ENCODE data around the gene ZNF763.
A peak's percentile ranks its signal among the peaks of the same experiment; 100 is the strongest.
"Not testable (repeated sequence)": the region's sequence is repeated elsewhere in the genome, so short reads cannot be mapped to it uniquely, and the experiment has no call there.

Gene ZNF763

DNA sequence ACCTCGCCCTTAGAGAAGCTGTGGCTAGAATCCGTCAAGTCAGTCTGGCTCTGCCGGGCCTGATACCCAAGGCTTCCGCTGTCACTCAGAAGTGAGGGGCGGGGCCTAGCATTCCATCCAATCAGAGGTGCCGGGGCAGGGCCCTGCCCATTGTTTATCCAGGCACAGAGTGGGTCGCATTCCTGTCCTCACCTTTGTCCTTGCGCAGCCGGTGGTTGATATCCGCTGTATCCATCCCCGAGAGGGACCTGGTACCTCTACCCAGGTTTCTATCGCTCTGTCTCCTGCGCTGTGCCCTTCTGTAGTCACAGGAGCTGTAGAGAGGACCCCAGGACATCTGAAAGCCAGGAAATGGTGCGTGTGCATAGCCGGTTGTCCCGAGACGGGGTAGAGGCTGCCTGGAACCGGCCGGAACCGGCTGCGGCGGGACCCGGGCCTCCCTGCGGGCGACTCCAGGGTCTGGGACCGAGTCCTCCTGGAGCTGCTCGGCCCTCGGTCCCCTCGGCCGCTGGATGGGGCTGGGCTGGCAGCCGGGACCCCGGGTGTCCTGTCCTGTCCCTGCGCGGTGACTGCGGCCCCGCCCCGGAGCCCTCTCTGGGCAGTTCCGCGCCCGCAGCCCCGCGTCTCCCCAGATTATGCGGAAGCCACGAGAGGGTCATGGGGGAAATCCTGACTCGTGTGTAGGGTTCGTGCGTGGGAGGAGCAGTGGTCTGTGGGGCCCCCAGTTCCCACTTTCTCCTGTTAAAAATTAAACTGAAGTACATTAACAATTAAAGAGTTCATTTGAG, at the start of gene ZNF763:
Gene ZNF763 (plus strand): TSS at position 183 of the 788 bp plus-strand sequence. CDS start 169 bp downstream, at position 352.
- no peak for DNase-seq (ENCODE audit: low read depth)

DNA sequence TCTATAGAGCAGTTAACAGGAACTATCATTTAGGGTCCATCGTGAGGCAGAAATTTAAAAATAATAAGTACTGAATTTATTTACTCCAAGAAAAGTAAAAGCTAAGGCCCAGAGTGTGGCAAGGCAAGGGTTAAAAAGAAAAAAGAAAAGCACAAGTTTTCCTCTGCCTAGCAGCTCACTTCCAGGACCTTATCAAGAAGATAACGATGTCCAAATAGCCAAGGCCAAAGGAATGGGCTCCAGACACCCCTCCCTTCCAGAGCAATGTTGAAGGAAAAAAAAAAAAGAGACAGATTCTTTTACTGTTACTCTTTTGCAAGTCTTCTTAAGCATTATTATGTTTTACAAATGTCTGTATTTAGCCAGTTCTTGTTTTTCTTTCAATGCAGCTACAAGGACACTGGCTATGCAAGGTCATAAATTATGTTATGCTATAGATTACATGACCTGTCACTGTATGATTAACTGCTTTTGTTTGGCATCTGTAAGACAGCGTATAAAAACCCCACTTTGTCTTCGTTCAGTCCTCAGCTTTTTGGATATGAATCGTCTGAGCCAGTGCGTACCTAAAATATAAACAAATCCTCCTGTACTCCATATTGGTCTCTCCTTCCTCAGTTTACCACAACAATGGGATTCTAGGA, 42.9 kb upstream of the ZNF763 start:
- no peak for DNase-seq (ENCODE audit: low read depth)

DNA sequence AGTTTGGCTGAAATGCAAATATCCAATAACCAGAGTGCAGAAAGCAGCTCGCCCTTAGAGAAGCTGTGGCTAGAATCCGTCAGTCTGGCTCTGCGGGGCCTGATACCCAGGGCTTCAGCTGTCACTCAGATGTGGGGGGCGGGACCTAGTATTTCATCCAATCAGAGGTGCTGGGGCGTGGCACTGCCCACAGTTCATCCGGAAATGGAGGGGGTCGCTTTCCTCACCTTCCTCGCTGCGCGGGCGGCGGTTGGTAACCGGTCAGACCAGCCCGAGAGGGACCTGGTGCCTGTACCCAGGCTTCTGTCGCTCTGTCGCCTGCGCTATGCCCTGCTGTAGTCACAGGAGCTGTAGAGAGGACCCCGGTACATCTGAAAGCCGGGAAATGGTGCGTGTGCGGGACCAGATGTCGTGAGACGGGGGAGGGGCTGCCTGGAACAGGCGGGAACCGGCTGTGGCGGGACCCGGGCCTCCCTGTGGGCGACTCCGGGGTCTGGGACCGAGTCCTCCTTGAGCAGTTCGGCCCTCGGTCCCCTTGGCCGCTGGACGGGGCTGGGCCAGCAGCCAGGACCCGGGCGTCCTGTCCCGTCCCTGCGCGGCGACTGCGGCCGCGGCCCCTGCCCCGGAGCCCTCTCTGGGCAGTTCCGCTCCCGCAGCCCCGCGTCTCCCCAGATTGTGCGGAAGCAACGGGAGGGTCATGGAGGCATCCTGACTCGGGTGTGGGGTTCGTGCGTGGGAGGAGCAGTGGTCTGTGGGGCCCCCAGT, 39.8 kb upstream of the ZNF763 start, which contains the start of gene ZNF700:
Gene ZNF700 (plus strand): TSS at position 222 of the 765 bp plus-strand sequence. CDS start 104 bp downstream, at position 326.
- DNase-seq (ENCODE audit: low read depth): peak; percentile 86

DNA sequence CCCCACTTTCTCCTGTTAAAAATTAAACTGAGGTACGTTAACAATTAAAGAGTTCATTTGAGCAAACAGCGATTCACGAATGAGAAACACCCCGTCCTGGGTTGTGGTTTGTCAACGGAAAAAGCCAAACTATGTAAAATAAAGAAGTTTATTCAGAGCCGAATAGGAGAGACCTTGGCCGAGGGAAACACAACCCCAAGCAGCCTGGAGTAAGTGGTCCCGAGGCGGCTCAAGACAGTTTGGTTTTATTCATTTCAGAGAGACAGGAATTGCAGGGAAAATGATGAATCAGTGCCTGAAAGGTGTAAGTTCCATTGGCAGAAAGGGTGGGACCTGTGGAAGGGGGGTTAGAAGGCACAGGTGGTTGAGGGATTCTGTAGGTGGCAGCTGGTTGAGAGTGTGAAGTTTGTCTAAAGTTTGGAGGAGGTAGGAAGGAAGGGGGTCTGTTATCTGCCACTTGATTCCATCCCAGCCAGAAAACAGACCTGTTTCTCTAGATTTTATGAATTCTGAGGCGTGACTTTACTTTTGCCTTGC, 39.1 kb upstream of the ZNF763 start:
- not testable (repeated sequence) for DNase-seq (ENCODE audit: low read depth)

DNA sequence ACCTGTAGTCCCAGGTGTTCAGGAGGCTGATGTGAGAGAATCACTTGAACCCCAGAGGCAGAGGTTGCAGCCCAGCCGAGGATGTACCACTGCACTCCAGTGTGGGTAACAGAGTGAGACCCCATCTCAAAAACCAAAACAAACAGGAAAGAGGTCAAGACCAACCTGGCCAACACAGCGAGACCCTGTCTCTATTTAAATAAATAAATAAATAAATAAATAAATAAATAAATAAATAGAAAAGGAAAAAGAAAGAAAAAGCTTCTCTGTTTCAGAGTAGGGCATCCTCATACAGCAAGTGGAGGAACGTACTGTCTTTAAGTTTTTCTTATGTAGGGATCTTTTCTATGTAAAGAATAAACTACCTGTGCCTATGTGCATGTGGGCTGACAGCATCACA, 37.6 kb upstream of the ZNF763 start:
- no peak for DNase-seq (ENCODE audit: low read depth)

DNA sequence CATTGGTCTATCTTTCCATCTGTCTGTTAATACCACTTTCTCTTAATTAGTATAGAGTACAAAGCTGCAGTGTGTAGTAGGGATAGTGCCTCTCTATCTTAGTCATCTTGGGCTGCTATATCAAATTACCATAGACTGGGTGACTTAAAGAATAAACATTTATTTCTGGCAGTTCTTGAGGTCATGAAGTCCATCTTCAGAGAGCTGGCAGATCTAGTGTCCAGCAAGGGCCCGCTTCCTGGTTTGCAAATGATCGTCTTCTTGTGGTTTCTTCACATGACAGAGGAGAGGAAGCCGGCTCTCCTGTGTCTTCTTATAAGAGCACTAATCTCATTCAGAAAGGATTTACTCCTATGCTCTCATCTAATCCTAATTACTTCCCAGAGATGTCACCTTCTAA, 33.8 kb upstream of the ZNF763 start:
- DNase-seq (ENCODE audit: low read depth): no peak

DNA sequence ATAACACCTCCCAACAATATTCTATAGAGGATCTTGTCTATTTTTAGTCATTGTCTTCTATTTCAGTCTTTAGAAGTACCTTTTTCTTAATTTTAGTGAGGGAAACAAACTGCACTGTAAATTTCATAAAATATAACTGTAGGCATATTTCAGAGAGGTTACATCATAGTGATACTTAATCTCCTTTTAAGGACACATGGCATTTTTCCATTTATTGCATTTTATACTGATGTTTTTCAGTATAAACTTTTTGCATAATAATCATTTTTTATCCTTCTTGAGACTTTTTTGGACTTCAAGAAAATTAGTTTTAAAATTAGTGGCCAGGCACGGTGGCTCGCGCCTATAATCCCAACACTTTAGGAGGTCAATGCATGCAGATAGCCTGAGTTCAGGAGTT, 33.3 kb upstream of the ZNF763 start:
- no peak for DNase-seq (ENCODE audit: low read depth)

DNA sequence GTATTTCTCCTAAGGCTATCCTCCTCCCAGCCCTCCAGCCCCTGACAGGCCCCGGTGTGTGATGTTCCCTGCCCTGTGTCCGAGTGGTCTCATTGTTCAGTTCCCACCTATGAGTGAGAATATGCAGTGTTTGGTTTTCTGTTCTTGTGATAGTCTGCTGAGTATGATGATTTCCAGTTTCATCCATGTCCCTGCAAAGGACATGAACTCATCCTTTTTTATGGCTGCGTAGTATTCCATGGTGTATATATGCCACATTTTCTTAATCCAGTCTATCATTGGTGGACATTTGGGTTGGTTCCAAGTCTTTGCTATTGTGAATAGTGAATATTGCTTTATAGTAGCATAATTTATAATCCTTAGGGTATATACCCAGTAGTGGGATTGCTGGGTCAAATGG, 29.0 kb upstream of the ZNF763 start:
- not testable (repeated sequence) for DNase-seq (ENCODE audit: low read depth)

DNA sequence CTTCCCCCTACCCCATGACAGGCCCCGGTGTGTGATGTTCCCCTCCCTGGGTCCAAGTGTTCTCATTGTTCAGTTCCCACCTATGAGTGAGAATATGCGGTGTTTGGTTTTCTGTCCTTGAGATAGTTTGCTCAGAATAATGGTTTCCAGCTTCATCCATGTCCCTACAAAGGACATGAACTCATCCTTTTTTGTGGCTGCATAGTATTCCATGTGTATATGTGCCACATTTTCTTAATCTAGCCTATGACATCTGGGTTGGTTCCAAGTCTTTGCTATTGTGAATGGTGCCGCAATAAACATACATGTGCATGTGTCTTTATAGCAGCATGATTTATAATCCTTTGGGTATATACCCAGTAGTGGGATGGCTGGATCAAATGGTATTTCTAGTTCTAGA, 26.5 kb upstream of the ZNF763 start:
- not testable (repeated sequence) for DNase-seq (ENCODE audit: low read depth)

DNA sequence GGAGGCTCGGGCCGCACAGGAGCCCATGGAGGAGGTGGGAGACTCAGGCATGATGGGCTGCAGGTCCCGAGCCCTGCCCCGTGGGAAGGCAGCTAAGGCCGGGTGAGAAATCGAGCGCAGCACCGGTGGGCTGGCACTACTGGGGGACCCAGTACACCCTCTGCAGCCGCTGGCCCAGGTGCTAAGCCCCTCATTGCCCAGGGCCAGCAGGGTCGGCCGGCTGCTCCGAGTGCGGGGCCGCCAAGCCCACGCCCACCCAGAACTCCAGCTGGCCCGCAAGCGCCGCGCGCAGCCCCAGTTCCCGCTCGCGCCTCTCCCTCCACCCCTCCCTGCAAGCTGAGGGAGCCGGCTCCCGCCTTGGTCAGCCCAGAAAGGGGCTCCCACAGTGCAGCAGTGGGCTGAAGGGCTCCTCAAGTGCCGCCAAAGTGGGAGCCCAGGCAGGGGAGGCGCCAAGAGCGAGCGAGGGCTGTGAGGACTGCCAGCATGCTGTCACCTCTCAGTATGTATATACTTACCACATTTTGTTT, 23.4 kb upstream of the ZNF763 start:
- DNase-seq (ENCODE audit: low read depth): not testable (repeated sequence)

DNA sequence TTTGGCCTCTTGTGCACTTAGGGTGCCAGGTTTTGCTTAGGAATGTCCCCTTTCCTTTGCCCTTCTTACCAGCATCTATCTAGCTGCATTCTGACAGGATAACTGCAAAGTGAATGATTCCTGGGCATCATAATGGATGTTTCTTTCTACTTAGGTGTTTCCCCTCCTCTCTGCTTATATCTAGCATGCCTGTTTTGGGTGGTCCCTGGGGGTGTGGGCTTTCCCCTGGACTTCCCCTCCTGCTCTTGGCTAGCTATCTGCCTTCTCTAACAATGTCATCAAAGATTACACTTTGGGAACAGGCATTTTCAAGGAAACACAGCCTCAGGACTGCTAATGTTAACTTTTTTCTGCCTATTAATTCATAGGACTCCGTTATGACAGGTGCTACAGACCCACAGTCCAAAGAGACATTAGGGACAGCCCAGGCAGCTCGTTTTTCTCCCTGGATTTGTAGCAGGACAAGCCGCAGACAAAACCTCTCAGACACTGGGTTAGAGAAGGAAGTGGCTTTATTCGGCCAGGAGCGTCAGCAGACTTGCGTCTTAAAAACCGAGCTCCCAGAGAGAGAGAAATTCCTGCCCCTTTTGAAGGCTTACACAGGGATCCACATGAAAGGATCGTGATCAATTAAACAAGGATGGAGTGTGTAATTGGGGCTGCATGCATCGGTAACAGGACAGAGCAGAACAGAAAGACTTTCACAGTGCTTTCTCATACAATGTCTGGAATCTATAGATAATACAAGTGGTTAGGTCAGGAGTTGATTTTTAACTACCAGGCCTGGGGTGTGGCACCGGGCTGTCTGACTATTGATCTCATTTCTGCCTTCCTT, 22.6 kb upstream of the ZNF763 start:
- DNase-seq (ENCODE audit: low read depth): no peak

DNA sequence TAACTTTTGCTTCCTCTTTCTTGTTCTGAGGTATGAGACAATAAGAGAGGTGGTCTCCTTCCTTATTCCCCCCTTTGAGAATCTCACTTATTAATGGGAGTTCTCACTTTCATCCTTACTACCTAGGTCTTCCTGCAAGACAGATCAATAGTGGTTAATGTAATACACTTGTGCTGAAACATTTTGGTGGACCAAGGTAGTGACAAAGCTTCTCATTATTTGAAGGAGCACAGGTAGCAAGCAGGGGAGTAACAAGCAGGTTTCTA, 22.1 kb upstream of the ZNF763 start:
- DNase-seq (ENCODE audit: low read depth): no peak

DNA sequence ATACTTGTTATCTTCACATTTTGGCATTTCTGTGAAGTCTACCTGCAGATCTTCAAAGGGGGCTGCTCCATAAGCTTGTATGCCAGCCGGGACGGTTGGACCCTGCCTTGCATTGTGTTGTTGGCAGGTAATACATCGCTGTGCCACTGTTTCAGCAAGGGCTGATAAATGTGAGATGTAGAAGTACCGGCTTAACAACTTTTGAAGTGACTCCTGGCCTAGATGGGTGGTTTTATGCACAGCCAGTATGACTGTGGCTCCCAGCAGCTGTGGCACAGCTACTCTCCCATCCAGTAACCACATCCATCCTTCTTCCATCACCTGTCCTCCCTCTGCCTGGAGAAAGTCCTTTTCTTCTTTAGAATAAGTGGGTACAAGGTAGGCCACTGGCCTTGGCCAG, 20.2 kb upstream of the ZNF763 start:
- DNase-seq (ENCODE audit: low read depth): no peak

DNA sequence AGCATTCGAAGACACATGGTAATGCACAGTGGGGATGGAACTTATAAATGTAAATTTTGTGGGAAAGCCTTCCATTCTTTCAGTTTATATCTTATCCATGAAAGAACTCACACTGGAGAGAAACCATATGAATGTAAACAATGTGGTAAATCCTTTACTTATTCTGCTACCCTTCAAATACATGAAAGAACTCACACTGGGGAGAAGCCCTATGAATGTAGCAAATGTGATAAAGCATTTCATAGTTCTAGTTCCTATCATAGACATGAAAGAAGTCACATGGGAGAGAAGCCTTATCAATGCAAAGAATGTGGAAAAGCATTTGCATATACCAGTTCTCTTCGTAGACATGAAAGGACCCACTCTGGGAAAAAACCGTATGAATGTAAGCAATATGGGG, 16.2 kb upstream of the ZNF763 start:
- no peak for DNase-seq (ENCODE audit: low read depth)

DNA sequence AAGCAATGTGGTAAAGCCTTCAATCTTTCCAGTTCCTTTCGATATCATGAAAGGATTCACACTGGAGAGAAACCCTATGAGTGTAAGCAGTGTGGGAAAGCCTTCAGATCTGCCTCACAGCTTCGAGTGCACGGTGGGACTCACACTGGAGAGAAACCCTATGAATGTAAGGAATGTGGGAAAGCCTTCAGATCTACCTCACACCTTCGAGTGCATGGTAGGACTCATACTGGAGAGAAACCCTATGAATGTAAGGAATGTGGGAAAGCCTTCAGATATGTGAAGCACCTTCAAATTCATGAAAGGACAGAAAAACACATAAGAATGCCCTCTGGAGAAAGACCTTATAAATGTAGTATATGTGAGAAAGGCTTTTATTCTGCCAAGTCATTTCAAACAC, 15.6 kb upstream of the ZNF763 start:
- DNase-seq (ENCODE audit: low read depth): no peak

DNA sequence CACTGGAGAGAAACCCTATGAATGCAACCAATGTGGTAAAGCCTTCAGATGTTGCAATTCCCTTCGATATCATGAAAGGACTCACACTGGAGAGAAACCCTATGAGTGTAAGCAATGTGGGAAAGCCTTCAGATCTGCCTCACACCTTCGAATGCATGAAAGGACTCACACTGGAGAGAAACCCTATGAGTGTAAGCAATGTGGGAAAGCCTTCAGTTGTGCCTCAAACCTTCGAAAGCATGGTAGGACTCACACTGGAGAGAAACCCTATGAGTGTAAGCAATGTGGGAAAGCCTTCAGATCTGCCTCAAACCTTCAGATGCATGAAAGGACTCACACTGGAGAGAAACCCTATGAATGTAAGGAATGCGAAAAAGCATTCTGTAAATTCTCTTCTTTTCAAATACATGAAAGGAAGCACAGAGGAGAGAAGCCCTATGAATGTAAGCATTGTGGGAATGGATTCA, 15.2 kb upstream of the ZNF763 start:
- not testable (repeated sequence) for DNase-seq (ENCODE audit: low read depth)

DNA sequence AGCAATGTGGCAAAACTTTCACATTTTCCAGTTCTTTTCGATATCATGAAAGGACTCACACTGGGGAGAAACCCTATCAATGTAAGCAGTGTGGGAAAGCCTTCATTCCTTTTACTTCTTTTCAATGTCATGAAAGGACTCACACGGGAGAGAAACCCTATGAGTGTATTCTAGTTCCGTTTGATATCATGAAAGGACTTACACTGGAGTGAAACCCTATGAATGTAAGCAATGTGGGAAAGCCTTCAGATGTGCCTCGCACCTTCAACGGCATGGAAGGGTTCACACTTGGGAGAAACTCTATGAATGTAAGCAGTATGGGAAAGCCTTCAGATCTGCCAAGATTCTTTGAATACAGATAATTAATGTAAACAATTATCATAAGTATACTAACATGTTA, 14.5 kb upstream of the ZNF763 start:
- DNase-seq (ENCODE audit: low read depth): no peak

DNA sequence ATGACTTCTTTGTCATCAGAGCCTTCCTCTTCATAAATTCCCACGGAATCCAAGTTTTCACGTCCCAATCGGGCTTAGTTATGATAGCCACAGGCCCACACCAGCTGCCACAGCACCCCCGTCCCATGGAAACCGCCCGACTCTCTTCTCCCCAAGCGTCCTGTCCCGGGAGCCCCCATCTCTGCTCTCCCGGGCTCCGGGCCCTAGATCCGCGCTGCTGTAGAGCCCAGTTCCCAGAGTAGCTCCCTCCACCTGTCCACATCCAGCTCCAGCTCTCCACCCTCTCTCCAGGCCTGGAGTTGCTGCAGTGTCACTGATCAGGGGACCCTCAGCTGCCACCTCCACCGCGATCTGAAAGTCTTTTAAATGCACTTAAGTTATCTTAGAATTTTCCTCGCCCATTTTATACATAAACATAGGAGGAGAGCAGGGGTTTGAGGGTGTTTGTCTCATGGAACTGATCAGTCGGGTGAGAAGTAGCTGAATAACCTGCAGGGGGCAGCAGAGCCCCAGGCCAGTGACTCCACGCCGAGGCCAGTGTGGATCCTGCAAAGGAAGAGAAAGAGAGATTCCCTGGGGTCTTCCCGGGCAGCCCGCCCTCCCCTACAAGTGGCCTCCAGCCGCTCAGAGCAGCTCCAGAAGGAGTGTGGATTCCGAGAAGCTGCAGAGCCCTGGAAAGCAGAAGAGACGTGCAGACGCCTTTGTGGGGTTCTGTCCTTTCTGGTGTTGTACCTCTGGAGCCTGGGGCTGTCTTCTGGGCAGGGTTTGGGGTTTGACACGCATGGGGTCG, 1.1 kb upstream of the ZNF763 start:
- DNase-seq (ENCODE audit: low read depth): no peak

DNA sequence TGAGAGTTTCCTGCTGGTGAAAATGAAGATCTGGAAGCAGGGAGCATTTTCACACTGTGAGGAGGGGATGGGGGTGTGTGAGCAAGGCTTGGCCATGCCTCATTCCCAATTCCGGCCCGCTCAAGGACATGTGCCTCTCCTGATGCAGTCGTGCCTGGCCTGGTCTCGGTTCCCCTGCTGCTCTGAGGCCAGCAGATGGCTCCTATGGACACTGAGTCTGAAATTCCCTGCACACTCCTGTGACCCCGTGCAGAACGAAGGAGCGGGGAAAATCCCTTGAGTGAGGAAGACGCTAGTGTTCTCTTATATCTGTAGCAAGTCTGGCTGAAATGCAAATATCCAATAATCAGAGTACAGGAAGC, 363 bp upstream of the ZNF763 start:
- DNase-seq (ENCODE audit: low read depth): no peak

DNA sequence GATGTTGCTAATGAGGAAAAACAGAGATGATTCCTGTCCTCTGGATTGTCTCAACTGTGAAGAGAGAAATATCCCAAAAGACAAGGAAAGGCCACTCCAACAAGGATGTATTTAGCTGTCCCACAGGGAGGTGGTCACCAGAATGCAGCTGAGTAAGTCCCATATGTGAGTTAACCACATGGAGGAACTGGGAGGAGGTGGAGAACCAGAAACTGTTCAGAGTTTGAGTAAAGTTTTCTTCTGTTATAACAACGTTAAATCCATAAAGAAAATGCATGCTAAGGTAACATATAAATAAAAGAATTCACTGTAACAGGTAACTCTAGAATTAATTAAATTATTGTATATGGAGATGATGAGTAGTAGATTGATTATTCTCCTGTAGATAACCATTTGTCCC, 5.3 kb downstream of the ZNF763 start:
- no peak for DNase-seq (ENCODE audit: low read depth)

DNA sequence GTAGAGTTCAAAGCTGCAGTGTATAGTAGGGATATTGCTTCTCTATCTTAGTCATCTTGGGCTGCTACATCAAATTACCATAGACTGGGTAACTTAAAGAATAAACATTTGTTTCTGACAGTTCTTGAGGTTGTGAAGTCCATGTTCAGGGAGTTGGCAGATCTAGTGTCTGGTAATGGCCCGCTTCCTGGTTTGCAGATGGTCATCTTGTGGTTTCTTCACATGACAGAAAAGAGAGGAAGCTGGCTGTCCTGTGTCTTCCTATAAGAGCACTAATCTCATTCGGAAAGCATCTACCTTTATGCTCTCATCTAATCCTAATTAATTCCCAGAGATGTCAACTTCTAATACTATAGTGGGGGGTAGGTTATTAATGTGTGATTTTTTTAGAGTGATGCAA, 6.2 kb downstream of the ZNF763 start:
- DNase-seq (ENCODE audit: low read depth): no peak
